ENCODE measurements around the gene TRIOBP.

GRCh38 chr22:37677493-37677974 is 19.3 kb upstream of the TRIOBP start:
- TF ChIP-seq CTCF (IDR thresholded peaks at IDR 0.05): no peak
- TF ChIP-seq POLR2A (IDR thresholded peaks at IDR 0.05): no peak

Measured in Peyer's patch (tissue), 4 donors.